H4 (cell line): ENCODE results near the gene NBAS. TPM values are rescaled to one million over a fixed set of nuclear protein-coding genes. Genes with fewer than 3 reads are reported as not detected.

Source experiments
- DNase-seq: peaks from one replicate; pipeline ENCODE4 v3.0.0-alpha.2; 2015; ENCODE audit warnings: low spot score
- total RNA-seq: library from RNA; depleted of rRNA; stranded (reverse); fragments of >200 nt; shearing (Covaris generic); gene quantifications from 2 replicates; pipeline ENCODE4 v1.2.3, GENCODE V29; 2014; rRNA removed

Gene NBAS
- total RNA-seq = 16.2 and 18.2 TPM in 2 replicates

DNA sequence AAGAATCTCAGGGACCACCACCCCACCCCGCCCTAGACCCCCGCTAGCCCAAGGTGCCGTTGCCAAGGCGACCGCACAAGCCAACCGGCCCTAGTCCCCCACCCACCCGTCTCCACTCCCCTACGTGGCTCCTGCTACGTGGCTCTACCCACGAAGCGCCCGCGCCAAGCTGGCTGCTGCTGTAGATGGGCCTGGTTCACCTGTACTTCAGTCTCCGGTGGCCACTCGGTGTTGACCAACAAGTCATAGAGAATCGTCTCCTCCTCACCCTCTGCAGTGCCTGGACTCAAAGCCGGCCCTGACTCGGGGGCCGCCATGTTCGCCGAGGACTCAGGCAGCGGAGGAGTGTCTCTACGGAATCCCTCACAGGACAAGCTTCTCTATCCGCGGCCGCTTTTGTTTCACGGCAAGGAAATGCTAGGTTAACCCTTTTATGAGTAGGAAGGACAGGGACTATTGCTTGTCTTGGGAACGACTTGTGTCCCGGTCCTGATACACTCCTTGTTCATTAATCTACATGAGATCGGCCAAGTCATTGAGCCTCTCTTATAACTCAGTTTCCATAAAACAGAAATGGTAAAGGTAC is at the start of gene NBAS:
TSS of gene NBAS (minus strand) at position 347 of the 586 bp plus-strand sequence. CDS start at position 317, 30 bp downstream.
- peak; percentile 60 for DNase-seq

- DNase-seq = no peak
Measured at GRCh38 chr2:15610430-15610952, 49.4 kb upstream of the NBAS start.

DNA sequence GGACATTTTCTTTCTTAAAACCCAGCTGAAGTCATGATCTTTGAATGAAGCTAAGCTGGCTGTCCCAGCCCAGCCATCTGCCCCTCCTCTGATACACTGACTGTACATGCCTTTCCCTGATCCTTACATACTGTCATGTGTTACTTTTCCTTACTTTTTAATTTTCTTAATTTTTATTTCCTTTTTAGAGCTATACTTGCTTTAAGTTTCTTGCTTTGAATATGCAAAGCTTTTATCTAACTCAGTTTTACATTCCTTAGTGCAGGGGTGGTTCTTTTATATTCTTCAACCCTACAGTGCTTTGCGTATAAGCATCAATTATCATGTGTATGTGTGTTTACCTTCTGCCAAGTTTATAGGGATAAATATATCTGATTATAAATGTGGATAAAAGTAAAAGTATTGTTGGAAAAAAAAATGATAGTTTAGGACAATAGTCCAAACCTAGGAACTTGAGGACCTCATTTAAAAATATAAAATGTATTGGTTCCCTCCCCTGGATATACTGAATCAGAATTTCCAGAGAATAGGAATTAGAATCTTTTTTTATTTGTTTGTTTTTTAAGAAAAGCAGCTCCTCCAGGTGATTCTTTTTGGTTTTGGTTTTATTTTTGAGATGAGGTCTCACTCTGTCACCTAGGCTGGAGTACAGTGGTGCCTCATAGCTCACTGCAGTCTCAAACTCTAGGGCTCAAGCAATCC is 48.4 kb upstream of the NBAS start:
- no peak for DNase-seq

DNA sequence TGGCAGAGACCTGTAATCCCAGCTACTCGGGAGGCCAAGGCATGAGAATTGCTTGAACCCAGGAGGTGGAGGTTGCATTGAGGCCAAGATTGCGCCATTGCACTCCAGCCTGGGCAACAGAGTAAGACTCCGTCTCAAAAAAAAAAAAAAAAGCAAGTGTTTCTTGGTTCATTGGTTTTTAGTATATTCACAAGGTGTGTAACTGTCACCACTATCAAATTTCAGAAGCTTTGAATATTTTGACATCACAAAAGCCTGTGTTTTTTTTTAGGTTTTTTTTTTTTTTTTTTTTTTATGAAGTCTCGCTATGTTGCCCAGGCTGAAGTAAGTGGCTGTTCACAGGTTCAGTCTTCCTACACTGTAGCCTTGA is 47.2 kb upstream of the NBAS start:
- DNase-seq = no peak

DNA sequence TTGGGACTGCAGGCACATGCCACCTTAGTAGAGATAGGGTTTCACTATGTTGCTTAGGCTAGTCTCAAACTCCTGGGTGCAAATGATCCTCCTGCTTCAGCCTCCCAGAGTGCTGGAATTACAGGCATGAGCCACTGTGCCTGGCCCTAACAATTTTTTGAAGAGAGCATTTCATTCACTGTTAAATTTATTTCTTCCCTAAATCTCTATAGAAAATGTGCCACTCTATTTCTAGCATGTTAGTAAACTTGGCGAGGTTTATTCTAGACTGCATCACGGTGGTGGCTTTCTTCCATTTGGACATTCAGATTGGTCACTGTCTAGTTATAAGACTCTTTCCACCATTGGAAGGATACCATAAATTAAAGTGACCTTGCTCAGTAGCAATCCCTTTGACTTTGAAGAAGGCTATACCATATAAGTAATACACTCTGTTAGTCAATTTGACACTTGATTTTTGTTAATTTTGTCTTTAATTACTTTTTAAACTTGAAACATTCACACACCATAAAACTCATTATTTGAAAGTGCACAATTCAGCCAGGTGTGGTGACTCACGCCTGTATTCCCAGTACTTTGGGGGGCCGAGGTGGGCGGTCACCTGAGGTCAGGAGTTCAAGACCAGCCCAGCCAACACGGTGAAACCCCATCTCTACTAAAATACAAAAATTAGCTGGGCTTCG is 46.7 kb upstream of the NBAS start:
- DNase-seq = no peak

DNA sequence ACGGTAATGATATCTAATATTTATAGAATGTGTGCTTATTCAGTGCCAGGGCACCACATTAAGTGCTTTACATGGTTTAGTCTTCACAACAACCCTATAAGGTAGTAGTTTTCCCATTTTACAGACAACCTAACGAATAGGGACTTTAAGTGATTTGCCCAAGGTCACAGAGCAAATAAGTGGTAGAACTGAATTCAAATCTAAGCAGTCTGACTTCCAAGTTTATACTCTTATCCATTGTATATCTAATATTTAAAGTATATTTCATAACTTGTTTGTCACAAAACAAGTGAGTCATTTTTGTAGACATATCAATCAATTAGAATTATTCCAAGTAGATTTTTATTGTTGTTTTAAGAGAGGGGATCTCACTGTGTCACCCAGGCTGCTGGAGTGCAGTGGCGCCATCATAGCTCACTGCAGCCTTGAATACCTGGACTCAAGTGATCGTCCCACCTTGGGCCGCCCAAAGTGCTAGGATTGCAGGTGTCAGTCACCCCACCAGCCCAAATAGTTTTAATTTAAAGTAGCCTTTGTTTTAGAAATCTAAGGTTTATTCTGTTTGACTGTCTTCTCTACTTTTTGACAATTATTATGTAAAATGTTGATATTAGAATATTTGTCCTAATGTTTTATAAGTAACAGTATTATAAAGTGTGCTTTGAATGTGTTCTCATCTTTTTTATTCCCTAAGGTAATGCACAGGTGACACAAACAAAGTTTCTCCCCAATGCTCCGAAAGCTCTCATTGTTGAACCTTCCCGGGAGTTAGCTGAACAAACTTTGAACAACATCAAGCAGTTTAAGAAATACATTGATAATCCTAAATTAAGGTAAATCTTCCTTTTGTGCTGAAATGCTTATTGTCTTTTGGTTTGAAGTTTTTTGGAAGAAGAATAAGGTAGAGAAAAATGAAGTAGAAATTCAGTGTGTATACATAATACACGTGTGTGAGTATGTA is 45.6 kb upstream of the NBAS start:
- no peak for DNase-seq

DNA sequence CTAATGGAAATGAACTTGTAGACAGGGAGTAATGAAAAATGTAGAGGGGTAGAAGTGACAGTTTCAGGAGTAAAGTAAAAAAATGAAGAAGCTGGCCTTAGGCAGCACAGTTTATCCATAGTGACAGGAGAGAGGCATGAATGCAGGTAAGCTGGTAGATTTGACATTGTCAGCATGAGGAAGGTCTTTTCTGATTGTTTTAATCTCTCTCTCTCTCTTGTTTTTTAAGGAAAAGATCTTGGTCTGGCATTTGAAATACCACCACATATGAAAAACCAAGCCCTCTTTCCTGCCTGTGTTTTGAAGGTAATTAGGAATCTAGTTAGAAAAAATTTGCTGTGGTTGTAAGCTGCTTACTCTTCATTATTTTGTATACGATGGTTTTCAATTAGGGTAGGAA is 44.6 kb upstream of the NBAS start:
- no peak for DNase-seq

GRCh38 chr2:15603948-15604347 is 42.8 kb upstream of the NBAS start:
- DNase-seq = no peak

GRCh38 chr2:15603044-15603765 is 42.1 kb upstream of the NBAS start:
- DNase-seq = no peak

- no peak for DNase-seq
Measured at GRCh38 chr2:15602393-15602792, 41.3 kb upstream of the NBAS start.

- DNase-seq = no peak
Measured at GRCh38 chr2:15601681-15602080, 40.5 kb upstream of the NBAS start.

DNA sequence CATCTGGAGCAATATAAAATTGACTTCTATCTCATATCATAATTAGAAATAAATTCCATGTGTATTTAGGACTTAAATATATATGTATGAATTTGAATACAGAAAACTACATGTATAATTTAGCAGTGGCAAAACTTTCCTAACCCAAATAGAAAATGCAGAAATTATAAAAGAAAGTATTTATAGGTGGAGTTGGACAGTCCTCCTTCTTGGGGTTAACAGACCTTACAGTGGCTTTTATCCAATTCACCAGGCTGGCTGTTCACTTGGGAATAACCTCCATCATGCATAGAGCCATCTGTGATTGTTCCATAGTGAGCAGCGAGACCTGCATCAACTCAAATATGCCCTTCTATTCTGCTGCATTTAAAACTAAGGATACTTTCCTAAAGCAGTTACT is 38.9 kb upstream of the NBAS start:
- DNase-seq = no peak

- no peak for DNase-seq
Measured at GRCh38 chr2:15596968-15597367, 35.8 kb upstream of the NBAS start.

DNA sequence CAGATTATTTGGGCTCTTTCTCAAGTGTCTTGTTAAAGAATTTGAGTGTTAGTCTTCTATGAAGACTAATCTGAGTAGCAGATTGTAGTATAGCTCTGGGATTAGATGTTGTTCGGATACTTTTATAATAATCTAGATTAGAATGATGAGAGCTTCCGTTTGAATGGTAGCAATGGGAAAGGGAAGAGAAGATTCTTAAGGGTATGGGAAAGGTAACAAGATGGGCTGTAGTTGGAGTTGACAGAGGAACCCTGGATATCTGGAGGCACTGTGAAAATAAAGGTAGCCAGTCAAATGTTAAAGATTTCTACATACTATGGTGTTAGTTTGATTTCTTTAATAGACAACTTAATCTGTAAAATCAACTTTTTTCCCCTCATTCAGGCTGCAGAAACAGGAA is 35.2 kb upstream of the NBAS start:
- DNase-seq = no peak

DNA sequence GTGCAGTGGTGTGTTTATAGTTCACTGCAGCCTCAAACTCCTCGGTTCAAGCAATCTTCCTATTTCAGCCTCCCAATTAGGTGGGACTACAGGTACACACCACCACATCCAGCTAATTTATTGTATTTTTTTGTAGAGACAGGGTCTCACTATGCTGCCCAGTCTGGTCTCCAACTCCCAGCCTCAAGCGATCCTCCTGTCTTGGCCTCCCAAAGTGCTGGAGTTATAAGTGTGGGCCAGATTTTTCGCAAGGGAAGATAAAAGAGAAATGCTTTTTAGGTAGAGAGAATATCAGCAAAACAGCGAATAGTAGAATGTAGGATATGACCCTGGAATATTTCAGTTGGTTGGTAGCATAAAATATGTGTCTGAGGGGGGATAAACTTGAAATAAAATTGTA is 34.8 kb upstream of the NBAS start:
- no peak for DNase-seq

DNA sequence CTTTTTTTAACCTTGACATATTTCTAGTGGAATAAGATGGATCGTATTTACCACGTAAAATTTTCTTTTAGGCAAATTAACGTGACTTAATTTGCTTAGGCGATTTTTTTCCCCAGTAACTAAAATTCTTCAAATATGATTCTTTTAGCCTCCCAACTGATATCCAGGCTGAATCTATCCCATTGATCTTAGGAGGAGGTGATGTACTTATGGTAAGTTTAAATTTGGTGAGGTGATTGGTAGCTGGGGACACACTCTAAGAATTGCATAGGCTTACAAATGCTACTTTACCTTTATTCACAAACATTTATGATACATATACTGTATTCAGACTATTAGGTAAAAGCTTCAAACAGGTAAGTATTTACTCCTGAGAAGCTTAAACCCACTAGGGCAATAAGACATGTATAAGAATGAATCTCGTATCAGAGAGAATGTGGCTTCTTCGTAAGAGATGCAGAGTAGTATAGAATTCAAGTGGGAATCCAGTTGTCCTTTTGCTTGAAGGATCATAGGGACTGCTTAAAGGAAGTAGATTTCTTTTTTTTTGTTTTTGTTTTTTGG is 34.3 kb upstream of the NBAS start:
- DNase-seq = no peak

GRCh38 chr2:15594291-15595256 is 33.4 kb upstream of the NBAS start:
- no peak for DNase-seq

- DNase-seq = no peak
Measured at GRCh38 chr2:15593327-15593705, 32.2 kb upstream of the NBAS start.

GRCh38 chr2:15591692-15592463 is 30.7 kb upstream of the NBAS start, which contains the start of gene DDX1:
Gene DDX1 (plus strand): TSS chr2:15591868. CDS start chr2:15591934, 66 bp downstream.
- DNase-seq = peak; percentile 48
